Ascending aorta (tissue), 2 donors: Measurements from ENCODE around the gene ARL6IP1. TPM values are rescaled to one million over a fixed set of nuclear protein-coding genes. Genes with fewer than 3 reads are reported as not detected.

ENCODE experiments used
- DNase-seq, 2 donors: peaks; one replicate each; pipeline ENCODE4 v3.0.0-alpha.2; 2019; ENCODE audit warnings: low spot score in 2 of 2
- H3K27ac ChIP-seq, 2 donors: fragments of 200-600 bp; sonication (generic); one replicate each; pipeline ENCODE4 v1.5.1; 2016 to 2017; ENCODE audit warnings: mild to moderate bottlenecking in 1 of 2
- H3K27me3 ChIP-seq: fragments of 200-600 bp; sonication (generic); one replicate; pipeline ENCODE4 v1.5.1; 2017
- H3K36me3 ChIP-seq, 2 donors: fragments of 200-600 bp; sonication (generic); one replicate each; pipeline ENCODE4 v1.5.1; 2016
- H3K4me1 ChIP-seq, 2 donors: fragments of 200-600 bp; sonication (generic); one replicate each; pipeline ENCODE4 v1.5.1; 2016 to 2017; ENCODE audit warnings: mild to moderate bottlenecking in 1 of 2
- H3K4me3 ChIP-seq, 2 donors: fragments of 200-600 bp; sonication (generic); one replicate each; pipeline ENCODE4 v1.5.1; 2016 to 2017; ENCODE audit warnings: mild to moderate bottlenecking in 1 of 2
- H3K9me3 ChIP-seq, 2 donors: fragments of 200-600 bp; sonication (generic); one replicate each; pipeline ENCODE4 v1.5.1; 2016
- CTCF ChIP-seq, 3 experiments: fragments of 200-600 bp in 2 of 3; fragments of 450-650 bp in 1 of 3; sonication (generic) in 2 of 3; IDR thresholded peaks; one replicate each; pipeline ENCODE4 v1.5.1; 2016 to 2019; ENCODE audit warnings: antibody characterized with exemption in 3 of 3, mild to moderate bottlenecking in 1 of 3, moderate library complexity in 1 of 3
- intact Hi-C: fragments of 100-400 bp; cut with DNase I; formaldehyde crosslinking; loops from one replicate; pipeline ENCODE4 v1.15.1; 2023
- total RNA-seq: library from RNA; depleted of rRNA; stranded (reverse); fragments of >200 nt; gene quantifications from one replicate; pipeline ENCODE4 v1.1.0, GENCODE V29; 2016

Gene ARL6IP1
- total RNA-seq, result 71.6 TPM

DNA sequence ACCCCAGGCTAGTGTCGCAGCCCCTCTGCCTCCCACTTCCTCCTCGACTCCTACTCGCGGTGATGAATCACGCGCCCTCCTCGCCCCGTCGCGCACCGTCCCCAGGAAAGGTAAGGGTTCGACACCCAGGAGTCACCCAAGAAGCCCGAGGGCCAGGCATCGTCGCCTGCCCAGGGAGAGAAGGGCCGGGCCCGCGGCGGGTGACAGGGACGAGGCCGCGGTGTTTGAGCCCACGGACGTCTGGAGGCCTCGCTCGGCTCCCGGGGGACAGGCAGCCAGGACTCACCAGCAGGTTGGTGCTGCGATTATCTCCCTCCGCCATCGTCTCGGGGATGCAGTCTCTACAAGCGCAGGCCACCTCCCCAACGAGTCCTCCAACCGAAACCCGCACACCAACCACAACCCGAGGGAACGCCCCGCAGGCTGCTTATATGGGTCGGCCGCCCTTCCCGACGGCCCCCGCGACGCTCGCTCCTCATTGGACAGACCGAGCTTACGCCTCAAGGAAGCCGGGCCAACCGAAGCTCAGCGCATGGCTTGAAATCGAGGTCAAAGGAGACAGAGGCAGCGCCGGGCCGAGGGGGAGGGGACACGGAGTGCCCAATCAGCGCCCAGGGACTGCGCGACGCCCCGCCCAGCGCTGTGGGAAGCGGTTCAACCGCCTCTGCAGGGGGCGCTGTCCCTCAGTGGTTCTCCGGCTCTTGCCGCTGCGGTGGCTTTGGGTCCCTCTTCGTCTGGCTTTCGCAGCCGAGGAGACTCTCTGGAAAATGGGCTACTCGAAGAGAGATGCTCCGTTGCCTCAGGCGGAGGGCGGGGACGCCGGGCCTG lies at the start of gene ARL6IP1:
ARL6IP1 (minus strand) TSS at position 405 of the 828 bp plus-strand sequence; CDS start at position 322, 83 bp downstream.
- Histone ChIP-seq H3K4me3 (peak within 1 kb of the TSS; percentile 86 to 97), H3K36me3 (peaks cover 0 to 6% of the 10 kb centered on the region in 2 donors), H3K9me3 (no peaks in the 10 kb centered on the region), H3K4me1 (peaks cover 3 to 21% of the 10 kb centered on the region in 2 donors), H3K27me3 (no peaks in the 10 kb centered on the region), H3K27ac (peak within 1 kb of the TSS; percentile 91 to 96)
- intact Hi-C loops, result loop anchor here (1.0 to 10.0 kb wide), 7 partner anchors 11 to 753 kb away; partner anchors contain the start of genes CCP110, COQ7, GDE1 and RPS15A
- DNase-seq, result peak; percentile 99 to 100
- TF ChIP-seq CTCF (IDR thresholded peaks at IDR 0.05), result peak; percentile 91 to 98 (median 95)

- no peak for DNase-seq
- no peak for TF ChIP-seq CTCF (IDR thresholded peaks at IDR 0.05)
- H3K36me3 ChIP-seq, result peaks cover 64 to 75% of the 10 kb centered on the region in 2 donors
- H3K27me3 ChIP-seq, result no peaks in the 10 kb centered on the region
- no peak overlapping the region for H3K27ac ChIP-seq
- intact Hi-C loops, result no loop called here
- H3K4me1 ChIP-seq, result peaks cover 0 to 2% of the 10 kb centered on the region in 2 donors
- H3K4me3 ChIP-seq, result no peak overlapping the region
- H3K9me3 ChIP-seq, result no peaks in the 10 kb centered on the region
Measured at GRCh38 chr16:18846416-18846815, 45.1 kb upstream of the ARL6IP1 start.

DNA sequence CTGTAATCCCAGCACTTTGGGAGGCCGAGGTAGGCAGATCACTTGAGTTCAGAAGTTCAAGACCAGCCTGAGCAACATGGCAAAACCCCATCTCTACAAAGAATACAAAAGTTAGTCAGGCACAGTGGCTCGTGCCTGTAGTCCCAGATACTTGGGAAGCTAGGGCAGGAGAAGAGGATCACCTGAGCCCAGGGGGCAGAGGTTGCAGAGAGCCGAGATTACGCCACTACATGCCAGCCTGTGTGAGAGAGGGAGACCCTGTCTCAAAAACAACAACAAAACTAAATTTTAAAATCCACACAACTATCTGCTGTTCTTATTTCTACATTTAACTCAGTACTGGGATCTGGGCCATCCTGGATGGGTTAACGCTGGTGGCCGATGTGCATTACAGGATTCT lies 41.2 kb upstream of the ARL6IP1 start:
- intact Hi-C loops, result no loop called here
- Histone ChIP-seq H3K27ac (no peak overlapping the region), H3K27me3 (no peaks in the 10 kb centered on the region), H3K36me3 (peaks cover 63 to 68% of the 10 kb centered on the region in 2 donors), H3K9me3 (no peaks in the 10 kb centered on the region), H3K4me3 (no peak overlapping the region), H3K4me1 (peaks cover 0 to 2% of the 10 kb centered on the region in 2 donors)
- no peak for DNase-seq
- no peak for TF ChIP-seq CTCF (IDR thresholded peaks at IDR 0.05)

DNA sequence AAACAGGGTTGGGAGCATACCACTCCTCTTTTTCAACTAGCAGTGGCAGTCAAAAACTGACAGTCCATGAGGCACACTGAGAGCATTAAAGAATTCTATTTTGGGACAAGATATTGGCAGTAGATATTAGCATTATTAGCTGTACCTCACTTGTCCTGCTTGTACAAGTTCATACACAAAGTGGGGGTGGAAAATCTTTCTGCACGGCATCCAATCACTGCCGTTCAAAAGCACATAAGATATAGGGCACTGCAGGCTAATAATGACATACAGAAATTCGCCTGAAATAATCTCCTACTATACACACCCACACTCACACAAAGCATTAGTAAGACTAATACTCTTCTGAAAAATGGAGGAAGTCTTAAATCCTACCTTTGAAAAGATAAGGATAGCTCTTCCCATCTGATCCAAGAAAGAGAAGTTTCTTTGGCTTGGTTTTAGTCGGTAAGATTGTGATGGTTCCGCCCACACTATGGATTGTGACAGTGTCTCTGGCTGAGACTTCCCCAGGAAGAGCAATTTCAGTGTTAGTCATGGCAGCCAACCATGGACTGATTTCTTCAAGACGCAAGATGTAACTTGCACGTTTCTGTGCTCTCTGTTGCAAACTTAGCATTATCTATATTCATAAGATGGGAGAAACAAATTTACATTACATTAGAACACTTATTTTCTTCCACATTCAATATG lies 40.6 kb upstream of the ARL6IP1 start:
- peaks cover 62 to 68% of the 10 kb centered on the region in 2 donors for H3K36me3 ChIP-seq

DNA sequence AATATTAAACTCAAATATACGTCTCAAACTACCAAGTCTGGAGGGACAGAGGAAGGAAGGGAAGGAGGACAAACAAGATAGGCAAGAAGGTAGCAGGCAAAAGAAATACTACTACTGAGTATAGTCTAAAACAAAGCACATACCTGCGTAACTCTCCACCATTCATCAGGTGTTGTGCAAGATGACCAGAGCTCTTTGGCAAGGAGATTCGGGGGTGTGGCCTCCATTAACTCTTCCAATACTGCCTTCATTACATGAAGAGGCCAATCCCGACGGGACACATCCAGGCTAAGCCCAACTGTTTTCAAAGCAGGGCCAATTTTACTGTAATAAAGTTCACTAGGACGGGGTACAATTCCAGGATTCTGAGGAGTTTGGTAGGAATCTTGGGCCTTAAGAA lies 38.2 kb upstream of the ARL6IP1 start:
- intact Hi-C loops, result no loop called here
- no peaks in the 10 kb centered on the region for H3K27me3 ChIP-seq

More for the DNA sequence above, 40.6 kb upstream of the ARL6IP1 start:
- peaks cover 0 to 2% of the 10 kb centered on the region in 2 donors for H3K4me1 ChIP-seq
- H3K27me3 ChIP-seq, result no peaks in the 10 kb centered on the region
- intact Hi-C loops, result no loop called here
- H3K9me3 ChIP-seq, result no peaks in the 10 kb centered on the region
- H3K4me3 ChIP-seq, result no peak overlapping the region
- H3K27ac ChIP-seq, result no peak overlapping the region
- TF ChIP-seq CTCF (IDR thresholded peaks at IDR 0.05), result no peak
- DNase-seq, result no peak

More for the DNA sequence above, 38.2 kb upstream of the ARL6IP1 start:
- Histone ChIP-seq H3K36me3 (peaks cover 69% of the 10 kb centered on the region in 2 donors), H3K4me3 (no peak overlapping the region), H3K4me1 (peaks cover 0 to under 1% of the 10 kb centered on the region in 2 donors), H3K27ac (no peak overlapping the region), H3K9me3 (no peaks in the 10 kb centered on the region)
- no peak for DNase-seq
- TF ChIP-seq CTCF (IDR thresholded peaks at IDR 0.05), result no peak
